A673 (cell line): ENCODE results near the gene NSMCE3. TPM values are rescaled to one million over a fixed set of nuclear protein-coding genes. Genes with fewer than 3 reads are reported as not detected.

ENCODE experiments used
- BruUV-seq: library from RNA; stranded (reverse); fragments of 400-500 nt; replicated peaks from 2 replicates; lab custom pipeline; 2021; lab: Mats Ljungman, UMichigan
- CTCF ChIA-PET: fragments of 300-600 bp; sonication (Branson Sonifier 250); formaldehyde crosslinking; loops from one replicate; lab custom pipeline; 2022; ENCODE audit warnings: antibody characterized with exemption; lab: Charles Lee
- POLR2A ChIA-PET: fragments of 300-600 bp; sonication (Branson Sonifier 250); formaldehyde crosslinking; loops from one replicate; lab custom pipeline; 2022; ENCODE audit warnings: antibody characterized with exemption; ENCODE audit not compliant: low non-redundant PET; lab: Charles Lee
- DNase-seq: peaks from one replicate; pipeline ENCODE4 v3.0.0-alpha.2; 2015; ENCODE audit warnings: low spot score
- H3K27ac ChIP-seq: fragments of 200-600 bp; sonication (generic); 2 replicates; pipeline ENCODE4 v1.5.1; 2016; ENCODE audit warnings: mixed run types, low read depth, mild to moderate bottlenecking, mixed read lengths, antibody characterized with exemption, low read length; ENCODE audit not compliant: poor library complexity, severe bottlenecking
- H3K27me3 ChIP-seq: fragments of 200-600 bp; sonication (generic); replicated peaks from 2 replicates; pipeline ENCODE4 v1.6.1; 2017; ENCODE audit warnings: mixed run types, low read depth, mild to moderate bottlenecking, mixed read lengths, antibody characterized with exemption, low read length; ENCODE audit not compliant: insufficient read depth, poor library complexity
- H3K36me3 ChIP-seq: fragments of 200-600 bp; sonication (generic); 2 replicates; pipeline ENCODE4 v1.6.1; 2016; ENCODE audit warnings: mixed run types, mild to moderate bottlenecking, mixed read lengths, antibody characterized with exemption, low read length; ENCODE audit not compliant: insufficient read depth, poor library complexity, severe bottlenecking
- H3K4me1 ChIP-seq: fragments of 200-600 bp; sonication (generic); 2 replicates; pipeline ENCODE4 v1.6.1; 2017; ENCODE audit warnings: mixed run types, mild to moderate bottlenecking, mixed read lengths, antibody characterized with exemption, low read length; ENCODE audit not compliant: insufficient read depth, poor library complexity, severe bottlenecking
- H3K4me3 ChIP-seq: fragments of 200-600 bp; sonication (generic); 2 replicates; pipeline ENCODE4 v1.5.1; 2016; ENCODE audit warnings: low read depth, mixed run types, mild to moderate bottlenecking, mixed read lengths, low read length; ENCODE audit not compliant: poor library complexity, severe bottlenecking
- H3K9me3 ChIP-seq: fragments of 200-600 bp; sonication (generic); 2 replicates; pipeline ENCODE4 v1.6.1; 2016; ENCODE audit warnings: mixed run types, low read depth, mild to moderate bottlenecking, mixed read lengths, antibody characterized with exemption, low read length; ENCODE audit not compliant: poor library complexity, severe bottlenecking
- CTCF ChIP-seq: fragments of 300-800, 200-600 bp; sonication (generic); conservative IDR thresholded peaks from 2 replicates; pipeline ENCODE4 v1.5.1; 2017; ENCODE audit warnings: low read depth, mild to moderate bottlenecking, antibody characterized with exemption, low read length, moderate library complexity, mixed read lengths
- EZH2 ChIP-seq: fragments of 200-600 bp; sonication (generic); IDR thresholded peaks from 2 replicates; pipeline ENCODE4 v1.6.1; 2017; ENCODE audit warnings: borderline replicate concordance, low read depth, mild to moderate bottlenecking, mixed read lengths, antibody characterized with exemption, low read length; ENCODE audit not compliant: poor library complexity, severe bottlenecking
- intact Hi-C: fragments of 100-400 bp; cut with micrococcal nuclease; formaldehyde crosslinking; loops from one replicate; pipeline ENCODE4 v1.10.0; 2022; ENCODE audit not compliant: unreplicated experiment
- total RNA-seq: library from RNA; stranded (reverse); gene quantifications from 2 replicates; pipeline ENCODE4 v1.2.3, GENCODE V29; 2021

Gene NSMCE3
- total RNA-seq, 1 experiment from 2014 or later: 7.2 TPM

- H3K27me3 ChIP-seq: no peaks in the 10 kb centered on the region
- BruUV-seq: no TSS peak
- no peak for TF ChIP-seq EZH2
- no peak for TF ChIP-seq CTCF
- no peak overlapping the region for H3K27ac ChIP-seq
- no peaks in the 10 kb centered on the region for H3K4me1 ChIP-seq
- ChIA-PET CTCF (no interaction called here), POLR2A (no interaction called here)
- H3K9me3 ChIP-seq: peaks cover 3% of the 10 kb centered on the region
- intact Hi-C loops: no loop called here
- no peak overlapping the region for H3K4me3 ChIP-seq
- no peak for DNase-seq
- no peaks in the 10 kb centered on the region for H3K36me3 ChIP-seq
These were observed 30.2 kb downstream of the NSMCE3 start for GRCh38 chr15:29239395-29239794.

GRCh38 chr15:29233566-29233965, 36.1 kb downstream of the NSMCE3 start:
- Histone ChIP-seq H3K4me1 (no peaks in the 10 kb centered on the region), H3K4me3 (no peak overlapping the region), H3K9me3 (peaks cover 3% of the 10 kb centered on the region), H3K27me3 (peaks cover 22% of the 10 kb centered on the region), H3K27ac (no peak overlapping the region), H3K36me3 (no peaks in the 10 kb centered on the region)
- CTCF ChIA-PET: no interaction called here
- POLR2A ChIA-PET: no interaction called here
- BruUV-seq: no TSS peak
- TF ChIP-seq EZH2: no peak
- TF ChIP-seq CTCF: no peak
- DNase-seq: no peak
- intact Hi-C loops: no loop called here

- Histone ChIP-seq H3K4me3 (no peak overlapping the region), H3K36me3 (no peaks in the 10 kb centered on the region), H3K27me3 (peaks cover 23% of the 10 kb centered on the region), H3K9me3 (no peaks in the 10 kb centered on the region), H3K27ac (no peak overlapping the region), H3K4me1 (no peaks in the 10 kb centered on the region)
- DNase-seq: no peak
- BruUV-seq: no TSS peak
- CTCF ChIA-PET: no interaction called here
- TF ChIP-seq EZH2 (no peak), CTCF (no peak)
- POLR2A ChIA-PET: no interaction called here
- intact Hi-C loops: no loop called here
These were observed 43.0 kb downstream of the NSMCE3 start for GRCh38 chr15:29226436-29227208.
